GM12874 (cell line): Measurements from ENCODE around the gene TFB1M.

ENCODE experiments used
- TF ChIP-seq, protein P1 (sequence below): IDR thresholded peaks from 2 replicates; pipeline ENCODE4 v1.5.1; 2011; ENCODE audit warnings: low read depth, mild to moderate bottlenecking, control low read depth, low read length, moderate library complexity; ENCODE audit not compliant: insufficient read depth

TFB1M gene

DNA sequence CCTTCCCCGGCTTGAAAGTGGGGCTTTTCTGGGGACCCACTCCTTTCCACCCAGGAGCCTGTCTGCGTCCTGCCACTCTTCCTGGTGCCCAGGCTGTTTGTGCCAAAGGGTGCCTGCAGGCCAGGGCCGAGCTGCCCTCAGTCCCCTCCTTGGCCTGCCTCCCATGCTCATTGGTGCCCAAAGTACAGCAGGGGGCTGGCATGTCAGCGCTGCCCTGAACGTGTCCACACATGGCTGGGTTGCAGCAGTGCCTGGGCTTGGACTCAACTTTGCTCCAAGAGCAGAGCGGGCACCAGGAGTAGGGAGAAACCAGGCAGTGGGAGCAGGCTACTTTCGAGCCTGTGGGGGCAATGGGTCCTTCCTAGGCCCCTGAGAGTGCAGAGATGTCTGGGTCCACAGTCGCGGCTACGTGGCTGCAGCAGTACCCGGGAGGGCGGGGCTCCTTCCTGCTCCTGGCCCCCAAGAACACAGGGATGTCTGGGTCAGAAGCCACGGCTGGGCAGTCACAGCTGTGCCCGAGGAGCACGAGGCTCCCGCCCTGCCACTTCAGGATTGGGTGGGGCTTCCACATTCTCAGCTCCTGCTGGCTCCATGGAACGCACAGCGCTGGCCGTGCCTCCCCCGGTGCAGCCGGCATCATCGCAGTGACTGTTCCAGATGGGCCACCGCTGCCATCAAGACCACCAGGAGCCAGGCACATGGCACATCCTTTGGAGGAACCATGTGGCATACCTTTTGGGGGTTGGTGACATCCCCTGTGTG lies 100.5 kb downstream of the TFB1M start:
- TF ChIP-seq, protein P1, sequence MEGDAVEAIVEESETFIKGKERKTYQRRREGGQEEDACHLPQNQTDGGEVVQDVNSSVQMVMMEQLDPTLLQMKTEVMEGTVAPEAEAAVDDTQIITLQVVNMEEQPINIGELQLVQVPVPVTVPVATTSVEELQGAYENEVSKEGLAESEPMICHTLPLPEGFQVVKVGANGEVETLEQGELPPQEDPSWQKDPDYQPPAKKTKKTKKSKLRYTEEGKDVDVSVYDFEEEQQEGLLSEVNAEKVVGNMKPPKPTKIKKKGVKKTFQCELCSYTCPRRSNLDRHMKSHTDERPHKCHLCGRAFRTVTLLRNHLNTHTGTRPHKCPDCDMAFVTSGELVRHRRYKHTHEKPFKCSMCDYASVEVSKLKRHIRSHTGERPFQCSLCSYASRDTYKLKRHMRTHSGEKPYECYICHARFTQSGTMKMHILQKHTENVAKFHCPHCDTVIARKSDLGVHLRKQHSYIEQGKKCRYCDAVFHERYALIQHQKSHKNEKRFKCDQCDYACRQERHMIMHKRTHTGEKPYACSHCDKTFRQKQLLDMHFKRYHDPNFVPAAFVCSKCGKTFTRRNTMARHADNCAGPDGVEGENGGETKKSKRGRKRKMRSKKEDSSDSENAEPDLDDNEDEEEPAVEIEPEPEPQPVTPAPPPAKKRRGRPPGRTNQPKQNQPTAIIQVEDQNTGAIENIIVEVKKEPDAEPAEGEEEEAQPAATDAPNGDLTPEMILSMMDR = no peak

DNA sequence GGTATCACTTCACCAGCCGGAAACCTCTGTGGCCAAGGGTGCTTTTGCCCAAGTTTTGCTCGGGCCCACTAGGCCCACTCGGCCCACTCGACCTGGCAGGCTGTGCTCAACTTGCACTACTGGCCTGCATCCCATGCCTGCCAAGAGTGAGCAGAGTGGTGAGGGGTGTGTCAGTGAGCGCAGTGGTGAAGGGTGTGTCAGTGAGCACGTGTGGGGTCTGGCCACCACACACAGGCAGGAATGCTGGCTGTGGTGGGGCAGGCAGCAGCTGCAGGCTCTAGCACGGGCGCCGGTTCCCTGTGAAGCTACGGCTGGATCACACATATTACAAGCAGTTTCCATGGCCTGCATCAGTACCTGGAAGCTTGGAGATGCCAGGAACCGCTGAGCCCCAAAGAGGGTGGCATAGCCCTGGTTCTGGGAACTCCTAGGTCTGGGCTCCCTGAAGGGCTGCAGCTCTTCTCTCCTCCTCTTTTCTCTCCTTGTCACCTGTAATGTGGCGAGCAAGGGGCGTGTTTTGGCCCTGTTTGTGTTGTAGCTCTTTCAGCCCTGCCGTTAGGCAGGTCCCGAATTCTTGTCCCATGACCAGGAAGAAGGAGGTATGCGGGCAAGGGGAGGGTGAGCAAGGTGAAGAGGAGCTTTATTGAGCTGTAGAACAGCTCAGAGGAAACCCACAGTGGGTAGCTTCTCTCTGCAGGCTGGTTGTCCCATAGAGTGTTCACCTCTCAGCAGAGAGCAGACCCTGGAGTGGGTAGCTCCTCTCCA lies 101.5 kb downstream of the TFB1M start:
- TF ChIP-seq, protein P1 = no peak

DNA sequence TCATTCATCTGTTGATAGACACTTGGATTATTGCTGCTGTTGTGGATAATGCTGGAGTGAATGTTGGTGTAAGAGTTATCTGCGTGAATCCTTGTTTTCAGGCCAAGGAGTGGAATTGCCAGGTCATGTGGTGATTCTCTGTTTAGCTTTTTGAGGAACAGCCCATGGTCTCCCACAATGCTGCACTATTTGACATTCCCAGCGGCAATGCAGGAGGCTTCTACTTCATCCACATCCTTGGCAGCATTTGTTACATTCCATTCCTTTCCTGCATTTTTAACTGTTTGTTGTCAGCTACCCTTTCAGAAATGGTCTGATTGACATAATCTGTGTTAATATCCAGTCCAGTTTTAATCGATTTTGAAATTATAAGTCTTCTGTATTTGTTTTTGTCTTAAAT lies 102.2 kb downstream of the TFB1M start:
- TF ChIP-seq, protein P1 = no peak

DNA sequence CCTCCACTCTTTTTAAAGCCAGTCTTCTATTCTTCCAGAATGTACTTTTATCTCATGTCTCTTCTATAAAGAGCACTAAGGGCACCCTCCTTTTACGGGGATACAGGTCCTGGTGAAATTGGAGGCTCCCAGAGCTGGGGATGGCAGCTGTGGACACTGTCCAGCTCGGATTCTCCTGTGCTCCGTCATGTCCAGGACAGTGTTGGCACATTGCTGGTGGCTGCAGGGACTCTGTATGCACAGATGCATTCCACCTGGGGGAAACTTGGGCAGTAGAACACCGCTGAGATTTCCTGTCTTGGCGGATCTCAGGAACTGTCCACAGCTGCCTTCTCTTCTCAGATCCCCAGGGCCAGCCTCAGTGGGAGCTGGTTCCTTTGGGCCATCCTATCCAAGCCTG lies 107.1 kb downstream of the TFB1M start:
- TF ChIP-seq, protein P1 = no peak
